Left ventricle myocardium superior (tissue), 1 donor: ENCODE measurements around the gene TPX2. TPM values are rescaled to one million over a fixed set of nuclear protein-coding genes. Genes with fewer than 3 reads are reported as not detected.

Experiments
- ATAC-seq: fragments of 200-7000 bp; cut with Tn5 transposase; one replicate; pipeline ENCODE4 v1.9.1; 2020; ENCODE audit warnings: mild to moderate bottlenecking, moderate library complexity
- DNase-seq: peaks from one replicate; pipeline ENCODE4 v3.0.0-alpha.2; 2020
- intact Hi-C: fragments of 100-400 bp; cut with micrococcal nuclease; formaldehyde crosslinking; loops from one replicate; pipeline ENCODE4 v1.11.0; 2022
- total RNA-seq: library from RNA; stranded (reverse); fragmentation: NEBNext Ultra II Directional; extraction: Animal tissue kit (Norgen Biotek cat#: 25700); gene quantifications from one replicate; pipeline ENCODE4 v1.2.1, GENCODE V29; 2021
- donor health status: DM: no; HTN: yes; CAD: no; lungs with severe emphysema.

The TPX2 gene
- total RNA-seq, 1 donor from 2014 or later: 0.72 TPM

GRCh38 chr20:31837896-31838397 lies 98.9 kb downstream of the TPX2 start:
- ATAC-seq: no peak
- DNase-seq: no peak
- intact Hi-C loops: no loop called here

DNA sequence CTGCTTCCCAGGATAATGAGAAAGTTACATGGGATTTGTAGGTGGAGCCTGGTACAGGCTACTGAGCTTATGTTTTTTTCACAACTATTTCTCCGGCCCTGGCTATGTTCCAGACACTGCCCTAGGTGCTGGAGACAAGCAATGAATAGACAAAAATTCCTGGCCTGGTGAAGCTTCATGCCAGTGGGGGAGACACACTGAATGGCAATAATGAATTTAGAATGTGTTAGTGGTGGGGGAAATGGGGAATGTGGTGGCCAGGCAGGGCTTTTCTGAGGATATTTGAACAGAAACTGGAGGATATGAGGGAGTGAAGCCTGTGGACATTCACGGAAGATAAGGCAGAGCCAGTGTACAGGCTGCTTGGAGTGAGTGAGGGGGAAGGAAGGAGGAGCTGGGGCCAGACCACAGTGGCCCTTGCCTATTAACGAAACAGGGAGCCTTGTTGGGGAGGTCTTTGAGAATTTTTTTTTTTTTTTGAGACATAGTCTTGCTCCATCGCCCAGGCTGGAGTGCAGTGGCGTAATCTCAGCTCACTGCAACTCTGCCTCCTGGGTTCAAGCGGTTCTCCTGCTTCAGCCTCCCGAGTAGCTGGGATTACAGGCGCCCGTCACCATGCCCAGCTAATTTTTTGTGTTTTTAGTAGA lies 99.7 kb downstream of the TPX2 start:
- intact Hi-C loops: no loop called here
- DNase-seq (no peak), ATAC-seq (no peak)

- intact Hi-C loops: no loop called here
- DNase-seq: no peak
- ATAC-seq: no peak
These were observed 100.8 kb downstream of the TPX2 start for GRCh38 chr20:31839782-31840487.

- intact Hi-C loops: no loop called here
- DNase-seq (no peak), ATAC-seq (no peak)
These were observed 102.1 kb downstream of the TPX2 start for GRCh38 chr20:31840906-31841816.

- no peak for DNase-seq
- intact Hi-C loops: no loop called here
- ATAC-seq: no peak
These were observed 102.8 kb downstream of the TPX2 start for GRCh38 chr20:31841928-31842327.

DNA sequence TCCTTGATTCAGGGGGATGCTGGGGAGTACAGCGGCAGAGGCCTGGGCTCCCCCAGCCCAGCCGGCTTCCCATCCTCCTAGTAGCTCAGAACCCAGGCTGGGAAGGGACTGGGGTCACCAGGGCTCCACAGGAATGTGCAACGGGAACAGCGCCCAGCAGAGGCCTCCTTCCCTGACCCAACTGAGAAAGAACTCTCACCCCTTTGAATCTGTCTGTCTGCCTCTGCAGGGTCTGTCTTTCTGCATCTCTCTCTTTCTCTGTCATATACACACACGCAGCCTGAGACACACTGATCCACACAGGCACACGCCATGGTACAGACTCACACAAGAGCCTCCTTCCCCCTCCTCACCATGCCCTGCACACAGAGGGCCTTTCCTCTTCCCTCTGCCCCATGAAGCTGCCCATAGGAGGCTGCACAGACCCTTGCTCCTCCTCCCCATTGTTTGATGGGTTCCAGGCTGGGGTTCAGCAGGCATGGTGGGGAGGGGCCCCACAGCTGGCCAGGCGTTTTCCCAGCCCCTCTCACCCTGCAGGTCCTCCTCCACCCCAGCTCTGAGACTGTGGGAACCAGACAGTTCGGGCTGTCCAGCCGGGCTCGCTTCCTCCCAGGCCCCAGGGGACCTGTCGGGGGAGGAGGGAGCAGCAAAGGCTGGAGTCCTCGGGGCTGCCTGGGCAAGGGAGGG lies 103.5 kb downstream of the TPX2 start:
- intact Hi-C loops: no loop called here
- ATAC-seq: peak; percentile 80
- DNase-seq: peak; percentile 79

- no peak for ATAC-seq
- intact Hi-C loops: no loop called here
- DNase-seq: no peak
These were observed 104.2 kb downstream of the TPX2 start for GRCh38 chr20:31843288-31843687.

DNA sequence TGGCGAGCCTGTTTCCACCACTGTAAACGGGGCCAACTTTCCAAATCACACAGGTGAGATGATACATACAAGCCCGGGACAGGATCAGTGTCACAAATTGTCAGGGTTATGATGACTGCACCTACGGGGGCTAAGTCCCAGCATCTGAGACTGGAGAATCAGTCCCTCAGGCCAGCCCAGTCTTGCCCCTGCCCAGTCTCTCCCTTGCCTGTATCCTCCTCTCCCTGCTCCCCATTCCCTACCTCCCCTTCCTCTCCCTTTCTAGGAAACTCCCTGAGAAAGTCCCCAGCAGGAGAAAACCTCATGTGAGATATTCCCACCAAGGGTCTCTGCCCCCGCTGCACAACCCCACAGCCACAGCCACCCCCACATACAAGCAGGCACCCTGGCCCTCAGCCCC lies 104.8 kb downstream of the TPX2 start:
- no peak for DNase-seq
- ATAC-seq: no peak
- intact Hi-C loops: no loop called here

GRCh38 chr20:31844737-31845299 lies 105.7 kb downstream of the TPX2 start:
- ATAC-seq (no peak), DNase-seq (no peak)
- intact Hi-C loops: no loop called here

GRCh38 chr20:31845300-31845863 lies 106.3 kb downstream of the TPX2 start, which contains the start of gene FOXS1:
Gene FOXS1, minus strand, starts transcription at chr20:31845604. Its CDS starts 62 bp downstream, at chr20:31845542.
- ATAC-seq: peak; percentile 78
- intact Hi-C loops: no loop called here
- DNase-seq: peak; percentile 70

DNA sequence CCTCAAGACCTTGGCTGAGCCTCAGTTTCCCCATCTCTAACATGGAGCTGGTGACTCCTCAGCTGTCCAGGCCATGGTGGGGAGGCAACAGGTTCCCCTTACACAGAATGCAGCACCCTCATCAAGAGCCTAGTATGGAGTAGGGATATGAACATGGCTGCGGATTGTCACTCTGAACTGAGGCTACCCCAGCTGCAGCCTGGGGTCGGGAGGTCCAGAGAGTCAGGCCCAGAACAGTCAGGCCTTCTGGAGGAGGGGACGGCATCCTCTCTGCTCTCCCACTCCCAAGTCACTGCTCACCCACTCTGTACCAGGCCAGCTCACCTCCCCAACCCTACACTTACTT lies 107.7 kb downstream of the TPX2 start:
- intact Hi-C loops: no loop called here
- ATAC-seq: no peak

DNA sequence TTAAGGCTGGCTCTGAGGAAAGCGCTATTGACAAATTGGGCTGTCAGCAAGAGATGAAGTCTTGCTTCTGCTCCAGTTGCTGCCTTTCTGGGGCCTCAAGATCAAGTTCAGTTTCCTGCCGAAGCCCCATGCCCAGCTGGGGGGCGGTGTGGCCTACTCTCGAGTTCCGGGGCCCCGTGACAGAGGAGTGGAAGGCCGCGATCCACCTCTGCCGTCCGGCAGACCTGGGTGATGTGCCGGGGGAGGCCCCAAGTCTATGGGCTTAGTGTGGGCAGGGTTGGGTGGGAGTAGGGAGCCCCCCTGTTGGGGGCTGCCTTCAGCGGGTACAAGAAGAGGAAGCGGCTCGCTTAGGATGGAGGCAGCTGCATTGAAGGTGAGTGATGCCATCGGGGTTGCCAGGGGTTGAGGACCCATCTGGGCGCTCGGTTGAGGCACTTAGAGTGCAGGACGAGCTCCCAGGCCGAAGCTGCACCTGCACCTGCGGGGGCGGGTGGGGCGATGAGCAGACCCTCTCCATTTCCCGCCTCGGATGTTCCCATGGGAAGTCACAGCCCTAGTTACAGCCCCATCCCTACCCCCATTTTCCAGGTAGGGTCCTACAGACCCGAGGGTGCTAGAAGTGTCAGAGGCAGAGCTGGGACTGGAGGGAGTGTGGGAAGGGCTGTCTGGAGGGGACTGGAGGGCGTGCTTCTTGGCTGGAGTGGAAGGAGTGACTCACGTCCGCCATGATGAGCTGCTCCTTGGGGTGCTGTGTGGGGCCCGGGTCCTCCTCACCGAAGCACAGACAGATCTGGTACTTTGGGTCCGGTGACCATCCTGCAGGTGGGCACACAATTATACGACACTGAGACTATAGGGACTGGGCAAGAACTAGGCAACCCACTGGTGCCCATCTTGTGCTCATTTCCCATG lies 109.3 kb downstream of the TPX2 start:
- ATAC-seq: no peak
- no peak for DNase-seq
- intact Hi-C loops: no loop called here

More for the DNA sequence above, 107.7 kb downstream of the TPX2 start:
- DNase-seq: no peak

DNA sequence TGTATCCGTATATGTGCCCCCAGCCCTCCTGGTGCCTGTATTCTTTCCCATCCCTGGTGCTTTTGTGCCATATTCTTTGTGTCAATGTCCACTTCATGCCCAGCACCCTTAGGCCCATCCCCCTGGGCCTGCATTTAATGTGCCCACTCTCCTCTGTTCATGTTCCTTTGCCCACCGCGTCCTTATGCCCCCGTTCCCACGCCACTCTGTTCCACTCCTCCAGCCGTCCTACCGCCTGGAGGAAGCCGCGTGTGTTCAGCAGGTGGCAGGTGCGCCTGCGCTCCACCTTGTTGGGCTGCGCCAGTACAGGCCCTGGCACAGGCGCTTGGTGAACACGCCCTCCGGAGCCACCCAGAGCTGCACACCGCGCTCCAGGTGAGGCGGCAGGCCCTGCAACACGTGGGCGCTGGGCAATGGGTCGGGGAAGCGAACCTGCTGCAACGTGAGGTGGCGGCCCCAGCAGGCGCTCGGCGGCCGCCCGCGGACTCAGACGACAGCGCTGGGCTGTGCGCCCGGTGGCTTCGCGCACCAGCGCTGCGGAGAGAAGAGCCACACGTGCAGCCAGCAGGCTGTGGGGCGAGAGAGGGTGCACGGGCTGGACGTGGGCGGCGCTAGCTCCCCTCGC lies 110.3 kb downstream of the TPX2 start:
- DNase-seq: no peak
- intact Hi-C loops: no loop called here
- no peak for ATAC-seq
